Measurements from ENCODE around the gene WRNIP1. TPM values are rescaled to one million over a fixed set of nuclear protein-coding genes. Genes with fewer than 3 reads are reported as not detected.

The WRNIP1 gene
- total RNA-seq, 1 experiment from 2014 or later, result 78.8 TPM

DNA sequence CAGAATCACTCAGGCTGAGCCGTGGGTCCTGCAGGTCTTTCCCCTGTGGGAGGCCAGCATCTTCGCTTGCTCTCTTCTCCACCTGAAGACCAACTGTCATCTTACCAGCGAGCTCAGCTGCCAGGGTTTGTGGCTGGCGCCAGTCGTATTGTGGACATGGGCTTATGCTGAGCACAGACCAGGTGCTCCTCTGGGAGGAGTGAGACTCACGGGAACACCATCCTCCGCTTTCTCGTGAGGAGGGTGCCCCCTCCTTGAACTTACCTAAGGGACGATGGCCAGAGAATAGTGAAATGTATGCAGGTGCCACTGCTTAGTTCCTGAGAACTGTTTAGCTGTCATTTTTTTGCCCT, 17.1 kb downstream of the WRNIP1 start:
- ATAC-seq, result no peak
- POLR2A ChIA-PET, result interaction anchor here (1.1 kb wide), 1 partner anchor 11 kb away, joined by 4 read pairs; no protein-coding TSS in a partner anchor
- Histone ChIP-seq H4K20me1 (ENCODE audit: insufficient read depth) (no peaks in the 10 kb centered on the region), H3K9me2 (ENCODE audit: insufficient read depth) (no peaks in the 10 kb centered on the region), H3K27ac (ENCODE audit: low read depth, low read length) (no peak overlapping the region), H3K4me1 (ENCODE audit: control insufficient read depth in 1 of 2, insufficient read depth in 2 of 2, low read length in 2 of 2) (no peaks in the 10 kb centered on the region), H2AFZ (ENCODE audit: low read depth, low read length, poor library complexity, severe bottlenecking) (no peak overlapping the region), H3K4me2 (ENCODE audit: low read length) (no peak overlapping the region), H3K79me2 (ENCODE audit: insufficient read depth, low read length) (peaks cover 90% of the 10 kb centered on the region), H3K36me3 (ENCODE audit: control insufficient read depth in 1 of 2, insufficient read depth in 2 of 2, low read length in 2 of 2) (peaks cover 42 to 54% of the 10 kb centered on the region in 2 experiments; a peak in 3 of 4 replicates), H3K27me3 (ENCODE audit: insufficient read depth, low read length) (no peaks in the 10 kb centered on the region), H3K9me3 (ENCODE audit: control insufficient read depth in 1 of 2, insufficient read depth in 1 of 2, low read depth in 1 of 2, low read length in 2 of 2) (no peaks in the 10 kb centered on the region), H3K9ac (ENCODE audit: low read length) (no peak overlapping the region), H3K4me3 (replicated peaks in 1 of 2; ENCODE audit: low read depth in 1 of 2, low read length in 2 of 2) (no peak overlapping the region)
- TF ChIP-seq, protein P1, sequence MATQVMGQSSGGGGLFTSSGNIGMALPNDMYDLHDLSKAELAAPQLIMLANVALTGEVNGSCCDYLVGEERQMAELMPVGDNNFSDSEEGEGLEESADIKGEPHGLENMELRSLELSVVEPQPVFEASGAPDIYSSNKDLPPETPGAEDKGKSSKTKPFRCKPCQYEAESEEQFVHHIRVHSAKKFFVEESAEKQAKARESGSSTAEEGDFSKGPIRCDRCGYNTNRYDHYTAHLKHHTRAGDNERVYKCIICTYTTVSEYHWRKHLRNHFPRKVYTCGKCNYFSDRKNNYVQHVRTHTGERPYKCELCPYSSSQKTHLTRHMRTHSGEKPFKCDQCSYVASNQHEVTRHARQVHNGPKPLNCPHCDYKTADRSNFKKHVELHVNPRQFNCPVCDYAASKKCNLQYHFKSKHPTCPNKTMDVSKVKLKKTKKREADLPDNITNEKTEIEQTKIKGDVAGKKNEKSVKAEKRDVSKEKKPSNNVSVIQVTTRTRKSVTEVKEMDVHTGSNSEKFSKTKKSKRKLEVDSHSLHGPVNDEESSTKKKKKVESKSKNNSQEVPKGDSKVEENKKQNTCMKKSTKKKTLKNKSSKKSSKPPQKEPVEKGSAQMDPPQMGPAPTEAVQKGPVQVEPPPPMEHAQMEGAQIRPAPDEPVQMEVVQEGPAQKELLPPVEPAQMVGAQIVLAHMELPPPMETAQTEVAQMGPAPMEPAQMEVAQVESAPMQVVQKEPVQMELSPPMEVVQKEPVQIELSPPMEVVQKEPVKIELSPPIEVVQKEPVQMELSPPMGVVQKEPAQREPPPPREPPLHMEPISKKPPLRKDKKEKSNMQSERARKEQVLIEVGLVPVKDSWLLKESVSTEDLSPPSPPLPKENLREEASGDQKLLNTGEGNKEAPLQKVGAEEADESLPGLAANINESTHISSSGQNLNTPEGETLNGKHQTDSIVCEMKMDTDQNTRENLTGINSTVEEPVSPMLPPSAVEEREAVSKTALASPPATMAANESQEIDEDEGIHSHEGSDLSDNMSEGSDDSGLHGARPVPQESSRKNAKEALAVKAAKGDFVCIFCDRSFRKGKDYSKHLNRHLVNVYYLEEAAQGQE (IDR thresholded peaks at IDR 0.05; ENCODE audit: low read depth), result no peak
- TF ChIP-seq ELF1 (IDR thresholded peaks at IDR 0.05; ENCODE audit: borderline replicate concordance, low read depth), result no peak
- TF ChIP-seq EGR1 (IDR thresholded peaks at IDR 0.05; ENCODE audit: low read depth), result no peak
- TF ChIP-seq YY1 (IDR thresholded peaks at IDR 0.05; ENCODE audit: extremely low read depth, insufficient replicate concordance, low read depth, low read length), result no peak
- no peak for TF ChIP-seq SIN3A (IDR thresholded peaks at IDR 0.05; ENCODE audit: low read depth)
- TF ChIP-seq POLR2AphosphoS5 (IDR thresholded peaks at IDR 0.05; ENCODE audit: low read depth, low read length), result no peak; the same call in 1 of the 2 replicates
- TF ChIP-seq, protein P2, sequence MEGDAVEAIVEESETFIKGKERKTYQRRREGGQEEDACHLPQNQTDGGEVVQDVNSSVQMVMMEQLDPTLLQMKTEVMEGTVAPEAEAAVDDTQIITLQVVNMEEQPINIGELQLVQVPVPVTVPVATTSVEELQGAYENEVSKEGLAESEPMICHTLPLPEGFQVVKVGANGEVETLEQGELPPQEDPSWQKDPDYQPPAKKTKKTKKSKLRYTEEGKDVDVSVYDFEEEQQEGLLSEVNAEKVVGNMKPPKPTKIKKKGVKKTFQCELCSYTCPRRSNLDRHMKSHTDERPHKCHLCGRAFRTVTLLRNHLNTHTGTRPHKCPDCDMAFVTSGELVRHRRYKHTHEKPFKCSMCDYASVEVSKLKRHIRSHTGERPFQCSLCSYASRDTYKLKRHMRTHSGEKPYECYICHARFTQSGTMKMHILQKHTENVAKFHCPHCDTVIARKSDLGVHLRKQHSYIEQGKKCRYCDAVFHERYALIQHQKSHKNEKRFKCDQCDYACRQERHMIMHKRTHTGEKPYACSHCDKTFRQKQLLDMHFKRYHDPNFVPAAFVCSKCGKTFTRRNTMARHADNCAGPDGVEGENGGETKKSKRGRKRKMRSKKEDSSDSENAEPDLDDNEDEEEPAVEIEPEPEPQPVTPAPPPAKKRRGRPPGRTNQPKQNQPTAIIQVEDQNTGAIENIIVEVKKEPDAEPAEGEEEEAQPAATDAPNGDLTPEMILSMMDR (IDR thresholded peaks at IDR 0.05 in 2 of 3, conservative IDR thresholded peaks at IDR 0.05 in 1 of 3; ENCODE audit: borderline replicate concordance in 1 of 3, insufficient read depth in 1 of 3, low read depth in 2 of 3, low read length in 2 of 3), result no peak
- TF ChIP-seq POLR2A (IDR thresholded peaks at IDR 0.05; ENCODE audit: borderline replicate concordance, extremely low read depth, insufficient read depth, insufficient read length), result no peak
- no peak for TF ChIP-seq JUND (IDR thresholded peaks at IDR 0.05)
- CTCF ChIA-PET, result interaction anchor here (0.9 kb wide), 1 partner anchor 9 kb away, joined by 3 read pairs; no protein-coding TSS in a partner anchor
- RAD21 ChIA-PET (ENCODE audit: low non-redundant PET in 1 of 2, low total read pairs in 2 of 2, uncharacterized antibody in 2 of 2, unreplicated experiment in 2 of 2), result no interaction called here
- no TSS peak for BruUV-seq (replicated peaks)
- intact Hi-C loops (cut with micrococcal nuclease), result no loop called here
- no peak for DNase-seq (ENCODE audit: low read depth, low spot score)

All from HCT116 (cell line).